ENCODE results near the gene EIF2B4. TPM values are rescaled to one million over a fixed set of nuclear protein-coding genes. Genes with fewer than 3 reads are reported as not detected.
A peak's percentile ranks its signal among the peaks of the same experiment; 100 is the strongest.

The EIF2B4 gene
- total and polyA plus RNA-seq, 9 of the 15 experiments (the other 6 are each of a cell fraction or from before 2014, with no cell fraction given) = 29.7 to 80.3 (median 58.9) TPM

DNA sequence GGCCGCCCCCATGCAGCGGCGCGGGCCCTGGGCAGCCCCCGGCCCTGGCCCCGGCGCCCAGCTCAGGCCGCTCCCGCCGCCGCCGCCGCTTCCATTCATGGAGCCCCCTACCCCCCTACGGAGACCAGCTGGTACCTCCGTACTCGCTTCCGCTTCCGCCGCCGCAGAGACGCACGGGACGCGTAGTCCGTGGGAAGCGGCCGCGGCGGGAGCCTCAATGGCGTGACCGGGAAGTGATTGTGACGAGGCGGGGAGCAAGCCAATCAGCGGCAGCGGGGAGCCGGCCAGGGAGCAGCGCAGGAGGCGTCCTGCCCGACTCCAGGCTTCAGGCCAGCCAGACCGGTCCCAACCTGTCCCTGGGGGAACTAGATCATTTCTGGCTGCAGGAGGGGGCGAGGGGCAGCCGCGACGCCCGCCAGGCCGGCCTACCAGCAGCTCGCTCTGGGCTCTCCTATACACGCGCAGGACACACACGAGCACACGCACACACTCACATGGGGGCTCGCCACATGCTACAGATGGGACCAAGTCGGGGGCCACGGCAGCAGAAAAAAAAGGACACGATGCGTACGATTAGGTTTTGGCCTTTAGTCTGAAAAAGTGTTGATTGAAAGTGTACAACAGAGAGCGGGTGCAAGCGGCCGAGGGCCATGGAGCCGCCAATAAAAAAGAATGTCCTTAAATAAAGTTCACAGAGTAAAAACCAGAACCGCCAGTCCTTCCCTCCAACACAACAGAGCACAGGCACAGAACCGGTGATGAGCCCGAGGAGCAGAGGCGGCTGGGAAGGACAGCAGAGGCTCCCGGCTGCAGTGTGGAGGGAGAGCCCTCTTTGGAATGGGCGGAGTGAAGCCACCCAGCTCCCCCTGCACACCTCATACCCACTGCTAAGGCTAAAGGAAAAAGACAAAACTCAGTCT lies 10.7 kb upstream of the EIF2B4 start, which contains the start of gene ZNF513 (continued):
- TF ChIP-seq CBX1 (IDR thresholded peaks at IDR 0.05; ENCODE audit: low read depth) (no peak; the same call in 1 of the 2 replicates), NR1H2 (CRISPR knock-in tag; IDR thresholded peaks at IDR 0.05) (no peak), CAMTA2 (CRISPR knock-in tag; conservative IDR thresholded peaks at IDR 0.05) (0 out of 2 replicates have a peak, but pooled peaks have one; percentile 46), KLF6 (CRISPR knock-in tag; IDR thresholded peaks at IDR 0.05; ENCODE audit: borderline replicate concordance) (no peak; the same call in 1 of the 2 replicates), HSF4 (CRISPR knock-in tag; IDR thresholded peaks at IDR 0.05; ENCODE audit: borderline replicate concordance) (no peak), NEUROD1 (IDR thresholded peaks at IDR 0.05; ENCODE audit: borderline replicate concordance, low read depth, low read length, partially characterized antibody) (peak; percentile 17), NBN (IDR thresholded peaks at IDR 0.05; ENCODE audit: low read depth) (0 out of 2 replicates have a peak, but pooled peaks have one; percentile 35), ZNF134 (CRISPR knock-in tag; conservative IDR thresholded peaks at IDR 0.05) (no peak), RHOXF2B (CRISPR knock-in tag; conservative IDR thresholded peaks at IDR 0.05) (no peak), SUPT5H (IDR thresholded peaks at IDR 0.05) (peak; percentile 84), BCL6 (CRISPR knock-in tag; IDR thresholded peaks at IDR 0.05) (no peak), RBM25 (IDR thresholded peaks at IDR 0.05; ENCODE audit: low read depth, low read length, severe bottlenecking) (peak; percentile 80), C11orf30 (IDR thresholded peaks at IDR 0.05; ENCODE audit: low read depth) (peak; percentile 57), MTA3 (IDR thresholded peaks at IDR 0.05; ENCODE audit: borderline replicate concordance) (0 out of 2 replicates have a peak, but pooled peaks have one; percentile 42), ARNT (IDR thresholded peaks at IDR 0.05) (0 out of 4 replicates have a peak, but pooled peaks of 1 of the 2 experiments have one; percentile 38), ELF1 (tag; IDR thresholded peaks at IDR 0.05) (peak; percentile 93)
- TF ChIP-seq, protein P1, sequence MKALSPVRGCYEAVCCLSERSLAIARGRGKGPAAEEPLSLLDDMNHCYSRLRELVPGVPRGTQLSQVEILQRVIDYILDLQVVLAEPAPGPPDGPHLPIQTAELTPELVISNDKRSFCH (CRISPR knock-in tag; IDR thresholded peaks at IDR 0.05) = no peak
- TF ChIP-seq, protein P1 (tag; IDR thresholded peaks at IDR 0.05) = peak; percentile 58; the same call in 1 of the 2 replicates
- TF ChIP-seq, protein P2, sequence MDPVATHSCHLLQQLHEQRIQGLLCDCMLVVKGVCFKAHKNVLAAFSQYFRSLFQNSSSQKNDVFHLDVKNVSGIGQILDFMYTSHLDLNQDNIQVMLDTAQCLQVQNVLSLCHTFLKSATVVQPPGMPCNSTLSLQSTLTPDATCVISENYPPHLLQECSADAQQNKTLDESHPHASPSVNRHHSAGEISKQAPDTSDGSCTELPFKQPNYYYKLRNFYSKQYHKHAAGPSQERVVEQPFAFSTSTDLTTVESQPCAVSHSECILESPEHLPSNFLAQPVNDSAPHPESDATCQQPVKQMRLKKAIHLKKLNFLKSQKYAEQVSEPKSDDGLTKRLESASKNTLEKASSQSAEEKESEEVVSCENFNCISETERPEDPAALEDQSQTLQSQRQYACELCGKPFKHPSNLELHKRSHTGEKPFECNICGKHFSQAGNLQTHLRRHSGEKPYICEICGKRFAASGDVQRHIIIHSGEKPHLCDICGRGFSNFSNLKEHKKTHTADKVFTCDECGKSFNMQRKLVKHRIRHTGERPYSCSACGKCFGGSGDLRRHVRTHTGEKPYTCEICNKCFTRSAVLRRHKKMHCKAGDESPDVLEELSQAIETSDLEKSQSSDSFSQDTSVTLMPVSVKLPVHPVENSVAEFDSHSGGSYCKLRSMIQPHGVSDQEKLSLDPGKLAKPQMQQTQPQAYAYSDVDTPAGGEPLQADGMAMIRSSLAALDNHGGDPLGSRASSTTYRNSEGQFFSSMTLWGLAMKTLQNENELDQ (CRISPR knock-in tag; IDR thresholded peaks at IDR 0.05; ENCODE audit: borderline replicate concordance) = no peak
- TF ChIP-seq, protein P3, sequence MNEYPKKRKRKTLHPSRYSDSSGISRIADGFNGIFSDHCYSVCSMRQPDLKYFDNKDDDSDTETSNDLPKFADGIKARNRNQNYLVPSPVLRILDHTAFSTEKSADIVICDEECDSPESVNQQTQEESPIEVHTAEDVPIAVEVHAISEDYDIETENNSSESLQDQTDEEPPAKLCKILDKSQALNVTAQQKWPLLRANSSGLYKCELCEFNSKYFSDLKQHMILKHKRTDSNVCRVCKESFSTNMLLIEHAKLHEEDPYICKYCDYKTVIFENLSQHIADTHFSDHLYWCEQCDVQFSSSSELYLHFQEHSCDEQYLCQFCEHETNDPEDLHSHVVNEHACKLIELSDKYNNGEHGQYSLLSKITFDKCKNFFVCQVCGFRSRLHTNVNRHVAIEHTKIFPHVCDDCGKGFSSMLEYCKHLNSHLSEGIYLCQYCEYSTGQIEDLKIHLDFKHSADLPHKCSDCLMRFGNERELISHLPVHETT (CRISPR knock-in tag; conservative IDR thresholded peaks at IDR 0.05 in 1 of 2, IDR thresholded peaks at IDR 0.05 in 1 of 2) = peak in 1 of 2 experiments; percentile 89; a peak in 2 of 4 replicates
- TF ChIP-seq, protein P4, sequence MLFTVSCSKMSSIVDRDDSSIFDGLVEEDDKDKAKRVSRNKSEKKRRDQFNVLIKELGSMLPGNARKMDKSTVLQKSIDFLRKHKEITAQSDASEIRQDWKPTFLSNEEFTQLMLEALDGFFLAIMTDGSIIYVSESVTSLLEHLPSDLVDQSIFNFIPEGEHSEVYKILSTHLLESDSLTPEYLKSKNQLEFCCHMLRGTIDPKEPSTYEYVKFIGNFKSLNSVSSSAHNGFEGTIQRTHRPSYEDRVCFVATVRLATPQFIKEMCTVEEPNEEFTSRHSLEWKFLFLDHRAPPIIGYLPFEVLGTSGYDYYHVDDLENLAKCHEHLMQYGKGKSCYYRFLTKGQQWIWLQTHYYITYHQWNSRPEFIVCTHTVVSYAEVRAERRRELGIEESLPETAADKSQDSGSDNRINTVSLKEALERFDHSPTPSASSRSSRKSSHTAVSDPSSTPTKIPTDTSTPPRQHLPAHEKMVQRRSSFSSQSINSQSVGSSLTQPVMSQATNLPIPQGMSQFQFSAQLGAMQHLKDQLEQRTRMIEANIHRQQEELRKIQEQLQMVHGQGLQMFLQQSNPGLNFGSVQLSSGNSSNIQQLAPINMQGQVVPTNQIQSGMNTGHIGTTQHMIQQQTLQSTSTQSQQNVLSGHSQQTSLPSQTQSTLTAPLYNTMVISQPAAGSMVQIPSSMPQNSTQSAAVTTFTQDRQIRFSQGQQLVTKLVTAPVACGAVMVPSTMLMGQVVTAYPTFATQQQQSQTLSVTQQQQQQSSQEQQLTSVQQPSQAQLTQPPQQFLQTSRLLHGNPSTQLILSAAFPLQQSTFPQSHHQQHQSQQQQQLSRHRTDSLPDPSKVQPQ (CRISPR knock-in tag; IDR thresholded peaks at IDR 0.05; ENCODE audit: borderline replicate concordance) = no peak

Data from K562 (cell line).